OCI-LY7 (cell line): ENCODE results near the gene CNIH3.

ENCODE experiments used
- EZH2phosphoT487 ChIP-seq: fragments of 200-600 bp; sonication (generic); IDR thresholded peaks from 2 replicates; pipeline ENCODE4 v1.6.1; 2018; ENCODE audit warnings: low read depth, borderline replicate concordance, mild to moderate bottlenecking, mixed run types, antibody characterized with exemption, low read length, moderate library complexity, mixed read lengths
- TF ChIP-seq, protein P1 (sequence below): fragments of 200-600 bp; sonication (generic); conservative IDR thresholded peaks from 2 replicates; pipeline ENCODE4 v1.5.1; 2014; ENCODE audit warnings: mild to moderate bottlenecking, antibody characterized with exemption, low read length, moderate library complexity, mixed read lengths

GRCh38 chr1:224782281-224783000 lies 166.3 kb downstream of the CNIH3 start:
- TF ChIP-seq, protein P1, sequence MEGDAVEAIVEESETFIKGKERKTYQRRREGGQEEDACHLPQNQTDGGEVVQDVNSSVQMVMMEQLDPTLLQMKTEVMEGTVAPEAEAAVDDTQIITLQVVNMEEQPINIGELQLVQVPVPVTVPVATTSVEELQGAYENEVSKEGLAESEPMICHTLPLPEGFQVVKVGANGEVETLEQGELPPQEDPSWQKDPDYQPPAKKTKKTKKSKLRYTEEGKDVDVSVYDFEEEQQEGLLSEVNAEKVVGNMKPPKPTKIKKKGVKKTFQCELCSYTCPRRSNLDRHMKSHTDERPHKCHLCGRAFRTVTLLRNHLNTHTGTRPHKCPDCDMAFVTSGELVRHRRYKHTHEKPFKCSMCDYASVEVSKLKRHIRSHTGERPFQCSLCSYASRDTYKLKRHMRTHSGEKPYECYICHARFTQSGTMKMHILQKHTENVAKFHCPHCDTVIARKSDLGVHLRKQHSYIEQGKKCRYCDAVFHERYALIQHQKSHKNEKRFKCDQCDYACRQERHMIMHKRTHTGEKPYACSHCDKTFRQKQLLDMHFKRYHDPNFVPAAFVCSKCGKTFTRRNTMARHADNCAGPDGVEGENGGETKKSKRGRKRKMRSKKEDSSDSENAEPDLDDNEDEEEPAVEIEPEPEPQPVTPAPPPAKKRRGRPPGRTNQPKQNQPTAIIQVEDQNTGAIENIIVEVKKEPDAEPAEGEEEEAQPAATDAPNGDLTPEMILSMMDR, result no peak
- no peak for TF ChIP-seq EZH2phosphoT487
